HG03039 (cell line): ENCODE results near the gene YARS1.

Experiments used
- ATAC-seq: cut with Tn5 transposase; IDR thresholded peaks from one replicate; pipeline ENCODE4 v1.9.1; 2021; ENCODE audit warnings: mild to moderate bottlenecking, moderate library complexity; ENCODE audit not compliant: unreplicated experiment

The YARS1 gene

GRCh38 chr1:32766328-32766972 is 50.7 kb downstream of the YARS1 start:
- ATAC-seq: no peak

DNA sequence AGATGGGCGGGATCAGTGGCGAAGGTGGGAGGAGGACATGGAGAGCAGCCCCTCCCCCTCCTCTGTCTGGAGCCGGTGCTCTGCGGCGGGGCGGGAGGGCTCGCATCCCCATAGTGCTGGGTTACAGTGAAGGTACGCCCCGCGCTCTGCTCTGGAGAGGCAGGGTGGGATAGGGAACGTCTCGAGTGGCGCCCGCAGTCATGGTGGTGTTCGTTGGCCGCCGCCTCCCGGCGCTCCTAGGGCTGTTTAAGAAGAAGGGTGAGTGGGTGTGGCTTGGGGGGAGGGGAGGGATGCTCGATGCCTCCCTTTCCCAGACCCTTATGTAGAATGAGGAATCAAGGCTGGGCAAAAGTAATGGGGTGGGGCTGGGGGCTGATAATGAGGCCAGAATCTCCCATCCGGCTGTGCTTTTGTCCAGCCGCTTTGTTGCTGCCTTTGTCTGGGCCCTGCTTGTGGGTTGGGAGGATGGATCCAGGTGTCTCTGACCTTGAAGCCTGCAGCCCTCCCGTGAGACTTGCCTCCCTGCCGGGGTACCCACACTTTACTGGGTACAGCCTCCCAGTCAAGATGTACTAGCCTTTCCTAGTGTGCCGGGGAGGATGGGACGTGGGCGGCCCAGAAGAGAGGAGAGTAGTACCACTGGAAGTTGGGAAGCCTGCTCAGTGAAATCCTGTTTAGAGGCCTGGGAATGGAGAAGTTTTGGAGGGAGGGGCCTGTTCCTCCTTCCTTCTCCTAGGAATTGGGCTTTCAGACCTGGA is 51.4 kb downstream of the YARS1 start:
- no peak for ATAC-seq

DNA sequence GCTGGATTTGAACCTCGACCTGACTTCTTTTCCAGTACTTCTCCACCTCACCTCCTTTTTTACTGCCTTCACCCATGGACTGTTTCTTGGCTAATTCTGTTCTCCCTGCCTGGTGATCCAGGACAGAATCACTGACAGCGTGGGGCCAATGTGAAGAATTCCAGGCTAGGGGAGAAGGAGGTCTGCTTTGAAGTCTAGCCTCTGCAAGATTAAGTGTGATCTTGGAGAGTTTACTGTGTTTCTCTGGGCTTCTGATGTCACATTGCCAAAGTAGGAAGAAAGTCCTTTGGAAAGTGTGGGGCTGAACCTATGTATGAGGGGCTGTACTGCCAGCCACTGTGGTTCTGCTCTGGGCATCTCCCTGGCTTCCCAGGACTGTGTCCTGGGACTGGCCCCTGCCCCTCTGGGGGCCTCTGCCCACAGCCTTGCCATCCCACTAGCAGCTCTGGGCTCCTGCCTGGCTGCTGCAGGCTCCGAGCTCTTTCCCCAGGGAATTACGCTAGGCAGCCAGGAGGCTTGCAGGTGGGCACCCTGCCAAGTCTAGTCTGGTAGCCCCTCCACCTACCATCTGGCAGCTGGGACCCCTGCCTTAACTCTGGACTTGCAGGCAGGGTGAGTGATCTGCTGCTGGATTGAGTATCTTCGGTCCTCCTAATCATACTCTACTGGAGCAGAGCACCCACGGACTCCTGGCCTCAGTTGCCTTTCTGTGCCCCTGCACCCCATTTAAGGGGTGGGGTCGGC is 52.2 kb downstream of the YARS1 start:
- ATAC-seq: no peak

DNA sequence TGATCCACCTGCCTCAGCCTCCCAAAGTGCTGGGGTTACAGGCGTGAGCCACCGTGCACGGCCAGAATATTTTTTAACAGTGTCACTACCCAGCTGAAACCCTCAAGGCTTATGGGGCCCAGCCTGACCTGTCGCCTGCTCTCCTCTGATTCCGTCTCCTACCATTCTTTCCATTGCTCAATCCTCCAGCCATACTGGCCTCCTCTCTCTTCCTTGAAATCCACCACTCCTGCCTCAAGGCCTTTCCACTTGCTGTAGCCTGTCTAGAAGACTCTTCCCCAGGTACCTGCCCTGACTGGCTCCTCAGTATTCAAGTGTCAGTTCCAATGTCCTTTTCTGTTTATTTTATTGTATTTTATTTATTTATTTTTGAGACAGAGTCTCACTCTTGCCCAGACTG is 53.9 kb downstream of the YARS1 start:
- no peak for ATAC-seq

DNA sequence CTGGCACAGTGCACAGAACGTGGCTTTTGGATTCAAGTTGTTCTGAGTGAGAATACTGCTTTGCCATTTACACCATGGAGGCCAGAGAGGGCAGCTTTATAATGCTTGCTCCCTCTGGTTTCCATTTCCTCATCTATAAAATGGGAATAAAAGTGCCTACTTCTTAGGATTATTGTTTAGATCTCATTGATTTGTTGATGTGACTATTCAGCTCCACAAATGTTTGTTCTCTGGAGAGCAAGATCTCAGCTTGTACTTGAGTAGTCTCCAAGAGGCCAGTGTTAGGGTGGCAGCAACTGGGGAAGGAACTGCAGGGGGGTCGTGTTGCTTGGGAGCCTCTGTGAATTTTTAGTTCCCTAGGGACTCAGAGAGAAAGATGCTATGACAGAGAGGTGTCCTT is 55.2 kb downstream of the YARS1 start:
- ATAC-seq: no peak

DNA sequence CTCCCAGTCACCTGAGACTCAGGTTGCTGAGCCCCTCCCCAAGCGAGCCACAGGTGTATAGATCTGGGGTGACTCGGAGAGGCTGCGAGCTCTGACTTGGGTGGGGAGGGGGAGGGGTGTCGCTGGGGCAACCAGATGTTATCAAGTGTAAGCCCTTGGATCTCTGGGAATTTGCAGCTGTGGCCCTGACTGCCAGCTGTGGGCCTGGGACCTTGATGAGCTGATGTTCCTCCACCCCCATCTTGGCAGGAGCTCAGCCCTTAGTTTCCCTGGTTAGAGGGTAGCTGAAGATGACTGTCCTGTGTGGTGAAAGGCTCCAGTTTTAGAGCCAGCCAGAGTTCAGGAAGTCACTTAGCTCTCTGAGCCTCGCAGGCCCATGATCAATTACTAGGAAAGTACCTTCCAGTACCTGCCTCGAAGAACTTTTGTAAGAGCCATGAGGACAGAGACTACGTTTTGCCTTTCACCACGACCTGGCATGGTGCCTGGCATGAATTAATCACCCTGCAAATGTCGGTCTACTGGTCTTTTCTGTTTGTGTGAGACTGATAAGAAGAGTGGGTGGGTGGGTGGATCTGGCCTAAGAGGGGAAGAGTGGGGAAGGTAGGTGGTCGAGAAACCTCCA is 55.8 kb downstream of the YARS1 start:
- no peak for ATAC-seq

GRCh38 chr1:32759997-32760623 is 57.0 kb downstream of the YARS1 start:
- no peak for ATAC-seq

GRCh38 chr1:32759521-32759981 is 57.6 kb downstream of the YARS1 start:
- no peak for ATAC-seq

GRCh38 chr1:32758795-32759430 is 58.2 kb downstream of the YARS1 start:
- ATAC-seq: no peak

DNA sequence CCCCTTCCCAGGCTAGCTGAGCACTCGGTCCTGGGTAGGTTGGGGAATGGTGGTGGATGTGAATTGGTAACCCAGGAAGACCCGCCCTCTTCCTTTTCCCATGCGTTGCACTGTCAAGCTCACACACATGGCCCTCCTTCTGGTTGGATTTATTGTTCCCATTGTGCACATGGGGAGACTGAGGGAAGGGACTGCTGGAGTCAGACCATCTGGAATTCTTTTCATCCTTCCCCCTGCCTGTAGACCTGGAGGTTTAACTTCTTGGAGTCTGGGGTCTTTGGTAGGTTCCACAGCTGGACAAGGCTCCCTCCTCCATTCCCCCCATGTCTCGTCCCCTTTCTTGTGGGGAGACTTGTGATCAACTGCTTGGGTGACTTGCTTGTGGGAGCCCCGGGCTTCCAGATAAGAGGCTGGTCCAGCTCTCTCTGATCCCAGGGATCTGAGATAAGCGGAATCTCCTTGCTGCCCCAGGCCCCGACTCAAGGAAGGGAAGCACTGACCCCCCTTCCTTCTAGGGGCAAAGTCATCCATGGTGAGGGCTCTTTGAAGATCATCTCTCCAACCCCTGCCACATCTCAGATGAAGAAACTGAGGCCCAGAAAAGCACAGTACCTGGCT is 58.9 kb downstream of the YARS1 start:
- ATAC-seq: no peak

GRCh38 chr1:32757213-32757895 is 59.8 kb downstream of the YARS1 start:
- ATAC-seq: no peak

DNA sequence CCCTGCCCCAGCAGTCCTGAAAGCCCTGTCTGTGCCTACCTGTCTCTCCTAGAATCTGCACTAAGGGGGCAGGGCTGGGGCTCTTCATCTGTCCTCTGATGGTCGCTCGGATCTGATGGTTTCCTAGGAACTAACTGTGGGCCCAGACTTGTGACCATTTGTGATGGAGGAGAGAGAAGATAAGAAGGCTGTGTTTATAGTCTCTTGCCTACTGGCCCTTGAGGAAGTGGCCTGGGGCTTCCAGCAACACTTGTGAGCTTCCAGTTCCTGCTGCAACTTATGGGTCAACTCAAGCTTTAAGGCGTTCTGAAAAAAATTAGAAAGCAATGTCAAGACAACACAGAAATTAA is 61.4 kb downstream of the YARS1 start:
- ATAC-seq: no peak

DNA sequence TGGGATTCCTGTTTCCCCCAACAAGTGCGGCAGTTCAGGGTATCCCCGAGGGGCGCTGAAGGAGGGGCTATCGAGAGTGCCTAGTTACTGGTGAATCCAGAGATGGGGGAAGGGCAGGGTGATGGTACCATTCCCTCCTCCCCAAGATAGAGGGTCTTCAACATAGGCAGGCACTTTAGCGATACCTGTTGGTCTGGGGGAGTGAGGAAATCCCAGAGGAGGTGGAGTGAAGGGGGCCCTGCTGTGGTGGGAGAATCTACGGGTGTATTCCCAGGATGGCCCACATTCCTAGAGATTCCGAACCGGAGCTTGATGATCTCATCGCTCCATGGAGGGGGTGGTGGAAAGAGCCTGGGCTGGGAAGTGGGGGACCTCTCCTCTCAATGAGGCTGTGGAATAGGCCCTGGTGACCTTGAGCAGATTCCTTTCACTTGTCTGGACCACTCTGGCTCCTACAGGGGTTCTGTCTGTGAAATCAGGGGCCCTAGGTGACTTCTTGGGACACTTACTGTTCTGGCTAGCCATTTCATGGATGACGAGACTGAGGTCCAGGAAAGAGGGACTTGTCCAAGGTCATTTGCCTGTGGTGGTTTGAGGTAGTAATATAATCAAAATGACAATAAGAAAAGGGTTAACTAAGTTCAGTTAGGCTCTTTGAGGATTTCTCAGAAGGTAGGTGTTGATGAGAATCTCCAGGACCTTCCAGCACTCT is 61.9 kb downstream of the YARS1 start:
- no peak for ATAC-seq

- peak; percentile 10 for ATAC-seq
Measured at GRCh38 chr1:32754317-32755097, 62.7 kb downstream of the YARS1 start.

DNA sequence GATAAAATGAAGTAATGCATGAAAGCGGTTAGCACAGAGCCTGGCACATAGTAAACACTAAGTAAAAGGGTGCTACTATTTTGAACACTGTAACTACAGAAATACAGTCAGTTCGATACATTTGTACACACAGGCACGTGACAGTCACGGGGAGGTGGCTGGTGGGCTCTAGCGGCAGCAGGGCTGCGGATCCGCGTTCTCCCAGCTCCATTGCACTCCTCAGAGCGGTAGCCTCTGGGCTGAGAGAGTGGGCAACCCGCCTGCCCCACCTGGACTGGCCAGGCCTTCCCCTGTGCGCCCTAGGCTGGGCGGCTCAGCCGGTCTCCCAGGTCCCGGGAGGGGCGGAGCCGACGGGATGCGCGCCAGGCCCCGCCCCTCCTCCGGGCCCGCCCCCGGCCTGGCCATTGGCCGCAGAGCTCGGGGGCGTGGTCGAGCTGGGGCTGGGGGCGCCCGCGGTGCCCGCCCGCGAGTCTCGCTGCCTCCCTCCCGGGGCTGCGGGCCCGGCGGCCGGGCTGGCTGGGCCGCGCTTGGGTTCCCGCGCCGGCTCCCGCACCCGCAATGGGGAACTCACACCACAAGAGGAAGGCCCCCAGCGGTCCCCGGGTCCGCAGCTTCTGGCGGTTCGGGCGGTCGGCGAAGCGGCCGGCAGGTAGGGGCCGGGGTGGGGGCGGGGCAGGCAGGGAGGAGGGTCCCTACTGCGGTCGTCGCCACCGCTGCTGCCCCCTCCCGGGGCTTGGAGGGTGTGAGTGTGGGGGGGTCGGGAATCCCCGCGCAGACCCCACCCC is 63.4 kb downstream of the YARS1 start:
- ATAC-seq: peak; percentile 63

DNA sequence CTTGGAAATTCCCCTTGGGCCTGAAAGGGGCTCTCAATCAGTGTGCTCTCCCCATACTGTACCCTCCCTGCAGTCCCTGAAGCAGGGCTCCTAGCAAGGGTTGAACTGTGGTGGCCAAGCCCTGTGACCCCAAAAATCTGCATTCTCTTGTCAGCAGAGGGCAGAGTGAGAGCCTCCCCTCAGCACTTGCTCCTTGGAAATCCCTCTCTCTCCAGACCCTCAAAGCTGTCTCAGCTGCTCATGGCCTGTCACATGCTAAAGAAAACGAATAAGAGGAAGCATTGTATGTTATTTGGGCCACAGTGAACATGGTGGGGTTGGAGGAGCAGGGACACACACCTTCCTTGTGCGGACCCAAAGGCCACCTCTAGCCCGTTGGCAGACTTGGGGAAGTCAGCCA is 67.4 kb downstream of the YARS1 start:
- no peak for ATAC-seq

DNA sequence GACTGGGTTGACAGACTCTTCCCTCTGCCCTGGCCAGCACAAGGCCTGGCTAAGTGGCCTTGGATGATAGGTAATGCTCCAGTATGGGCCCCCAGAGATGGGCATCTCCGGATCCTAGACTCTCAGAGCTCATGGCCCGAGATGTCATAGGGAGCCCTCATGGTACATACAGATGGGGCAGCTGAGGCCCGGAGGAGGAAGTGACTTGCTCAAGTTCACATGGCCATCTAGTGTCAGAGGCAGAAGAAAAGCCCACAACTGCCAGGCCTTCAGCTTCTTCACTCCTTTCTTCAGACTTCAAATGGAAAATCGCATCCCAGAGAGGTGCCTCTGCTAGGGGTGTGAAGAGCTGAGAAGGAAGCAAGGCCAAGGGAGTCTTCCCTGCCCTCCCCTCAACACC is 67.8 kb downstream of the YARS1 start:
- ATAC-seq: no peak
